Esophagus muscularis mucosa (tissue), 4 donors: ENCODE results near the gene IGF2R. TPM values are rescaled to one million over a fixed set of nuclear protein-coding genes. Genes with fewer than 3 reads are reported as not detected.

Source experiments
- DNase-seq: peaks from one replicate; pipeline ENCODE4 v3.0.0-alpha.2; 2017; ENCODE audit errors: extremely low spot score
- H3K27ac ChIP-seq, 4 donors: fragments of 200-600 bp; sonication (generic); replicated peaks in 1 of 4; 1 replicate in 3 of 4; 2 replicates in 1 of 4; pipeline ENCODE4 v1.5.1; 2016 to 2019; ENCODE audit warnings: mild to moderate bottlenecking in 1 of 4
- H3K27me3 ChIP-seq, 4 donors: fragments of 200-600 bp; sonication (generic); one replicate each; pipeline versions ENCODE4 v1.5.1 to v1.6.0; 2016 to 2019
- H3K36me3 ChIP-seq, 4 donors: fragments of 200-600 bp; sonication (generic); one replicate each; pipeline ENCODE4 v1.5.1; 2016 to 2019
- H3K4me1 ChIP-seq, 4 donors: fragments of 200-600 bp; sonication (generic); one replicate each; pipeline ENCODE4 v1.5.1; 2016 to 2019
- H3K4me3 ChIP-seq, 4 donors: fragments of 200-600 bp; sonication (generic); 1 replicate in 2 of 4; 2 replicates in 2 of 4; pipeline ENCODE4 v1.5.1; 2016 to 2019; ENCODE audit warnings: mild to moderate bottlenecking in 4 of 4, moderate library complexity in 1 of 4
- H3K9me3 ChIP-seq, 4 donors: fragments of 200-600 bp; sonication (generic); 1 replicate in 3 of 4; 2 replicates in 1 of 4; pipeline ENCODE4 v1.5.1; 2016 to 2019
- EP300 ChIP-seq: sonication (generic); formaldehyde crosslinking; IDR thresholded peaks from one replicate; pipeline ENCODE4 v1.6.1; 2017; ENCODE audit warnings: antibody characterized with exemption
- POLR2A ChIP-seq: fragments of 450-650 bp; IDR thresholded peaks from one replicate; pipeline ENCODE4 v1.6.1; 2017; ENCODE audit warnings: antibody characterized with exemption, moderate library complexity, mild to moderate bottlenecking, low read depth
- POLR2AphosphoS5 ChIP-seq, 2 donors: sonication (generic); formaldehyde crosslinking; IDR thresholded peaks; one replicate each; pipeline ENCODE4 v1.6.1; 2017; ENCODE audit warnings: antibody characterized with exemption in 2 of 2
- WGBS: methylation state at CpG from one replicate; pipeline ENCODE4 v1.1.5; 2018; 5-methylcytosine and 5-hydroxymethylcytosine counted together
- intact Hi-C: fragments of 100-400 bp; cut with DNase I; formaldehyde crosslinking; loops from one replicate; pipeline ENCODE4 v1.15.1; 2023
- total RNA-seq, 4 donors: library from RNA; depleted of rRNA; stranded (reverse); fragments of >200 nt; gene quantifications; one replicate each; pipeline versions ENCODE4 v1.1.0 to v1.2.1, GENCODE V29; 2016
- TF ChIP-seq, protein P1 (sequence below), 3 experiments: fragments of 200-600 bp in 2 of 3; fragments of 450-650 bp in 1 of 3; sonication (generic) in 2 of 3; IDR thresholded peaks; one replicate each; pipeline ENCODE4 v1.5.1; 2017 to 2019; ENCODE audit warnings: antibody characterized with exemption in 3 of 3, mild to moderate bottlenecking in 2 of 3, moderate library complexity in 1 of 3

The IGF2R gene
- total RNA-seq, 4 donors from 2014 or later, result 43.6 to 75.3 (median 58.4) TPM

DNA sequence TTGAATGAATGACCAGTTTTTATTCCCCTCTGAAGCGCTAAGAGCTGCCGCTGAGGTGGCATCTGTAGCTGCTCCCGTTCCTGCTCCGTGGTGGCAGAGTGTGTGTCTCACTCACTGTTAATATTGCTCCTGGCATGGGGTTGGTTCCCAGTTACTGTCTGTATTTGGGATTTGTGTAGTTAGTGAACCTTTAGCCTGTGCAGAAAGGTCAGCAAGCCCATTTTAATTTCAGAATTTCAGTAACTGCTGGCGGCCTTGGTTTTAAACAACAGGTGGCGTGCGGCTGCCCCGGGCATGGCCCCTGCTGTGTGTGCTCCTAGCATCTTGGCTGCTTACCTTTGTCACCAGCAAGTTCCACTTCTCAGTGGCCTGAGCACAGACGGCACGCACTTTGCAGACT, 98.7 kb downstream of the IGF2R start:
- intact Hi-C loops, result no loop called here
- peaks cover 84 to 98% (median 92%) of the 10 kb centered on the region in 4 donors for H3K36me3 ChIP-seq
- H3K4me1 ChIP-seq, result no peaks in the 10 kb centered on the region
- TF ChIP-seq EP300 (no peak), POLR2A (no peak), POLR2AphosphoS5 (IDR thresholded peaks at IDR 0.05) (no peak)
- TF ChIP-seq, protein P1, sequence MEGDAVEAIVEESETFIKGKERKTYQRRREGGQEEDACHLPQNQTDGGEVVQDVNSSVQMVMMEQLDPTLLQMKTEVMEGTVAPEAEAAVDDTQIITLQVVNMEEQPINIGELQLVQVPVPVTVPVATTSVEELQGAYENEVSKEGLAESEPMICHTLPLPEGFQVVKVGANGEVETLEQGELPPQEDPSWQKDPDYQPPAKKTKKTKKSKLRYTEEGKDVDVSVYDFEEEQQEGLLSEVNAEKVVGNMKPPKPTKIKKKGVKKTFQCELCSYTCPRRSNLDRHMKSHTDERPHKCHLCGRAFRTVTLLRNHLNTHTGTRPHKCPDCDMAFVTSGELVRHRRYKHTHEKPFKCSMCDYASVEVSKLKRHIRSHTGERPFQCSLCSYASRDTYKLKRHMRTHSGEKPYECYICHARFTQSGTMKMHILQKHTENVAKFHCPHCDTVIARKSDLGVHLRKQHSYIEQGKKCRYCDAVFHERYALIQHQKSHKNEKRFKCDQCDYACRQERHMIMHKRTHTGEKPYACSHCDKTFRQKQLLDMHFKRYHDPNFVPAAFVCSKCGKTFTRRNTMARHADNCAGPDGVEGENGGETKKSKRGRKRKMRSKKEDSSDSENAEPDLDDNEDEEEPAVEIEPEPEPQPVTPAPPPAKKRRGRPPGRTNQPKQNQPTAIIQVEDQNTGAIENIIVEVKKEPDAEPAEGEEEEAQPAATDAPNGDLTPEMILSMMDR (IDR thresholded peaks at IDR 0.05), result no peak
- no peaks in the 10 kb centered on the region for H3K27me3 ChIP-seq
- 85% methylated on average over 10 of the region's 10 CpGs for WGBS
- H3K9me3 ChIP-seq, result no peaks in the 10 kb centered on the region
- H3K27ac ChIP-seq, result no peak overlapping the region
- H3K4me3 ChIP-seq, result no peak overlapping the region
- no peak for DNase-seq

DNA sequence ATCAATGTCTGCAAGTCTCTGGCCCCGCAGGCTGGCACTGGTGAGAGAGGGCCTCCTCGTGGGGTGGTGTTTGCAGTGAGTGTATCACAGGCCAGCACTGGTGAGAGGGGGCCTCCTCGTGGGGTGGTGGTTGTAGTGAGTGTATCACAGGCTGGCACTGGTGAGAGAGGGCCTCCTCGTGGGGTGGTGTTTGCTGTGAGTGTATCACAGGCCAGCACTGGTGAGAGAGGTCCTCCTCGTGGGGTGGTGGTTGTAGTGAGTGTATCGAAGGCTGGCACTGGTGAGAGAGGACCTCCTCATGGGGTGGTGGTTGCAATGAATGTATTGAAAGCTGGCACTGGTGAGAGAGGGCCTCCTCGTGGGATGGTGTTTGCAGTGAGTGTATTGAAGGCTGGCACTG, 99.5 kb downstream of the IGF2R start:
- Histone ChIP-seq H3K4me3 (no peak overlapping the region), H3K4me1 (no peaks in the 10 kb centered on the region), H3K27ac (no peak overlapping the region), H3K9me3 (no peaks in the 10 kb centered on the region), H3K36me3 (peaks cover 85 to 98% (median 92%) of the 10 kb centered on the region in 4 donors), H3K27me3 (no peaks in the 10 kb centered on the region)
- 83% methylated on average over 7 of the region's 7 CpGs for WGBS
- intact Hi-C loops, result no loop called here
- DNase-seq, result no peak
- TF ChIP-seq POLR2A (no peak), EP300 (no peak), POLR2AphosphoS5 (IDR thresholded peaks at IDR 0.05) (no peak)
- TF ChIP-seq, protein P1 (IDR thresholded peaks at IDR 0.05), result no peak

DNA sequence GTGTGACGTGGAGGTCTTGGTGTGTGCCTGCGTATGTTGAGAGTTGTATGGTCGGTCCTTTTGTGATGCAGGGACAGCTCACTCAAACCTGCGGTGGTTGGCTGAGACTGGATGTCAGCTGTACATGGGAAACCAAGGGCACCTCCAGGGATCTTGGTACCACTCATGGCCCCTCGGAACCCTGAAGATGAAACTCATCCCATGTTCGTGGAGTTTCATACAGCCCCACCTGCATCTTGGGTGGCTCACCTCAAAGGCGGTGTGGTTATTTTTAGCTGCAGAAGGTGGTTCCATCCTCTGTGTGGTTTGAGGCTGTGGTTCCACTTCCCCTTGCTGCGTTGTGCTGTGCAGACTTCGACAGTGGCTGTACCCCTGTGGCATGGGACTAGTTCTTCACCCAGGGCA, 100.2 kb downstream of the IGF2R start:
- H3K27ac ChIP-seq, result no peak overlapping the region
- 74% methylated on average over 9 of the region's 9 CpGs for WGBS
- intact Hi-C loops, result no loop called here
- no peak for DNase-seq
- H3K27me3 ChIP-seq, result no peaks in the 10 kb centered on the region
- H3K9me3 ChIP-seq, result no peaks in the 10 kb centered on the region
- no peaks in the 10 kb centered on the region for H3K4me1 ChIP-seq
- H3K36me3 ChIP-seq, result peaks cover 86 to 98% (median 93%) of the 10 kb centered on the region in 4 donors
- TF ChIP-seq EP300, result no peak
- TF ChIP-seq, protein P1 (IDR thresholded peaks at IDR 0.05), result no peak
- TF ChIP-seq POLR2A, result no peak
- no peak for TF ChIP-seq POLR2AphosphoS5 (IDR thresholded peaks at IDR 0.05)
- H3K4me3 ChIP-seq, result no peak overlapping the region

DNA sequence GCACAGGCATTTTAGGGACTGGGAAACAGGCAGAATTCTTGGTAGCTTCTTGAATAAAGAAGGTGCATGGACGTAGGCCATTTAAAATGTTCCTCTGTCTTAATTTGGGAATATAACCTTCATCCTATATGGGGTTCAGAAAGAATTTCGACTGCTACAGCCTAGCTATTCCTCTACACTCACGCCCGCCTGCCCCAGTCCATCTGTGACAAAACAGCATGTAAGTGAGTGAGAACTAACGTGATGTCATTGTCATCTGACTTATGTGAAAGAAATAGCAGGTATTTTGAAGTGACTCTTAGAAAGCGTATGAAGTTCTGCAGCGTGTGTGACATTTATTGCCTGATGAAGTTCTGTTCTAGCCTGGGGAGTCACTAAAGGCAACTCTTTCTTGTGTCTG, 100.6 kb downstream of the IGF2R start:
- Histone ChIP-seq H3K27me3 (no peaks in the 10 kb centered on the region), H3K27ac (no peak overlapping the region), H3K4me3 (no peak overlapping the region), H3K36me3 (peaks cover 82 to 98% (median 93%) of the 10 kb centered on the region in 4 donors), H3K9me3 (no peaks in the 10 kb centered on the region), H3K4me1 (no peaks in the 10 kb centered on the region)
- intact Hi-C loops, result no loop called here
- no peak for DNase-seq
- 92% methylated on average over 7 of the region's 7 CpGs for WGBS
- TF ChIP-seq, protein P1 (IDR thresholded peaks at IDR 0.05), result no peak
- no peak for TF ChIP-seq EP300
- no peak for TF ChIP-seq POLR2AphosphoS5 (IDR thresholded peaks at IDR 0.05)
- no peak for TF ChIP-seq POLR2A

DNA sequence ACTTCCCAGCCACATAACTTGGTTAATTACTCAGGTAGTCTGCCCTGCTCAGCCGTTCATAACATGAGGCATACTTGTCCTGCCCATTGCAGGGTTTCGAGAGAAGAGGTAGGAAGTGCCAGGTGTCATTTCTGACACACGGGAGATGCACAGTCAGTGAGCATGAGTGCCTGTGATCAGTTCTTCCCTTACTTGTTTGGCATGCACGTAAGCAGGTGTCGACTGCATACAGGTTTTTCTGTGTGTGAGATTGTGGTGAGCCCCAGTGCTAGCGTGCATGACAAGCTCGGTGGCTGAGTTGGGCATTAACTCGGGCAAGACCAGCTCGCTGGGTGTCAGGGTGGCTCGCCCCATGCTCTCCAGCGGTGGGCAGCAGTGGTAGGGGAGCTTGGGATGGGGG, 101.5 kb downstream of the IGF2R start:
- no peak for DNase-seq
- Histone ChIP-seq H3K4me1 (no peaks in the 10 kb centered on the region), H3K27ac (no peak overlapping the region), H3K27me3 (no peaks in the 10 kb centered on the region), H3K36me3 (peaks cover 79 to 98% (median 92%) of the 10 kb centered on the region in 4 donors), H3K4me3 (no peak overlapping the region), H3K9me3 (no peaks in the 10 kb centered on the region)
- TF ChIP-seq POLR2A (no peak), EP300 (no peak), POLR2AphosphoS5 (IDR thresholded peaks at IDR 0.05) (no peak)
- TF ChIP-seq, protein P1 (IDR thresholded peaks at IDR 0.05), result no peak
- intact Hi-C loops, result no loop called here
- WGBS, result 92% methylated on average over 6 of the region's 11 CpGs
